Fibroblast of lung (primary cell): ENCODE measurements around the gene TMC6. TPM values are rescaled to one million over a fixed set of nuclear protein-coding genes. Genes with fewer than 3 reads are reported as not detected.

Experiments
- DNase-seq, 2 donors: peaks; one replicate each; pipeline versions ENCODE4 v3.0.0 to v3.0.0-alpha.2; 2010; ENCODE audit warnings: low read depth in 2 of 2
- H2AFZ ChIP-seq: 2 replicates; pipeline ENCODE4 v1.5.1; 2012; ENCODE audit warnings: low read length, control low read depth, inconsistent platforms
- H3K27ac ChIP-seq: 2 replicates; pipeline ENCODE4 v1.5.1; 2011; ENCODE audit warnings: low read length, control low read depth; ENCODE audit not compliant: insufficient read depth
- H3K27me3 ChIP-seq: 2 replicates; pipeline ENCODE4 v1.5.1; 2011; ENCODE audit warnings: mild to moderate bottlenecking, low read length; ENCODE audit not compliant: control insufficient read depth, insufficient read depth
- H3K36me3 ChIP-seq: 2 replicates; pipeline ENCODE4 v1.5.1; 2011; ENCODE audit warnings: low read length; ENCODE audit not compliant: control insufficient read depth, insufficient read depth
- H3K4me1 ChIP-seq: 2 replicates; pipeline ENCODE4 v1.5.1; 2011; ENCODE audit warnings: low read length; ENCODE audit not compliant: control insufficient read depth, insufficient read depth; ENCODE audit errors: extremely low read depth
- H3K4me2 ChIP-seq: 2 replicates; pipeline ENCODE4 v1.5.1; 2011; ENCODE audit warnings: low read length, control low read depth; ENCODE audit not compliant: insufficient read depth; ENCODE audit errors: extremely low read depth
- H3K4me3 ChIP-seq, 4 experiments: fragments of 200-600 bp in 1 of 4; sonication (generic) in 1 of 4; replicated peaks in 1 of 4; 2 replicates each; pipeline ENCODE4 v1.5.1; 2011 to 2016; ENCODE audit warnings: low read length in 4 of 4, low read depth in 3 of 4, mild to moderate bottlenecking in 3 of 4, control low read depth in 2 of 4, inconsistent platforms in 1 of 4, mixed read lengths in 1 of 4; ENCODE audit not compliant: insufficient read depth in 1 of 4; ENCODE audit errors: control extremely low read depth in 1 of 4
- H3K79me2 ChIP-seq: 2 replicates; pipeline ENCODE4 v1.5.1; 2012; ENCODE audit warnings: mild to moderate bottlenecking, low read length, inconsistent platforms; ENCODE audit not compliant: control insufficient read depth, insufficient read depth
- H3K9ac ChIP-seq: 2 replicates; pipeline ENCODE4 v1.5.1; 2011; ENCODE audit warnings: mild to moderate bottlenecking, low read length, control low read depth; ENCODE audit not compliant: insufficient read depth
- H3K9me3 ChIP-seq: 2 replicates; pipeline ENCODE4 v1.5.1; 2012; ENCODE audit warnings: low read depth, low read length; ENCODE audit not compliant: control insufficient read depth, insufficient read depth
- H4K20me1 ChIP-seq: 2 replicates; pipeline ENCODE4 v1.5.1; 2011; ENCODE audit warnings: low read length; ENCODE audit not compliant: control insufficient read depth, insufficient read depth; ENCODE audit errors: extremely low read depth
- EZH2 ChIP-seq: IDR thresholded peaks from 2 replicates; pipeline ENCODE4 v1.5.1; 2012; ENCODE audit warnings: low read length, control low read depth, mild to moderate bottlenecking; ENCODE audit errors: missing control alignments
- polyA minus RNA-seq: library from RNA; depleted of rRNA, polyadenylated mRNA; stranded (reverse); fragments of >200 nt; gene quantifications from 2 replicates; pipeline ENCODE4 v1.2.3, GENCODE V29; 2011; ENCODE audit warnings: low replicate concordance
- polyA plus RNA-seq, 2 donors: library from polyadenylated mRNA; depleted of rRNA in 1 of 2; stranded (reverse) in 1 of 2; unstranded in 1 of 2; fragments of >200 nt; gene quantifications; 2 replicates each; pipeline ENCODE4 v1.2.1, GENCODE V29; 2011 to 2012; ENCODE audit warnings: missing spikeins in 1 of 2
- total RNA-seq: library from RNA; depleted of rRNA; stranded (reverse); fragments of >200 nt; gene quantifications from 2 replicates; pipeline ENCODE4 v1.2.1, GENCODE V29; 2014
- TF ChIP-seq, protein P1 (sequence below), 2 donors: IDR thresholded peaks in 1 of 2; conservative IDR thresholded peaks in 1 of 2; 1 replicate in 1 of 2; 2 replicates in 1 of 2; pipeline ENCODE4 v1.5.1; 2011 to 2012; ENCODE audit warnings: low read length in 2 of 2, control low read depth in 1 of 2, inconsistent platforms in 1 of 2, low read depth in 1 of 2, mild to moderate bottlenecking in 1 of 2

Gene TMC6, protein sequence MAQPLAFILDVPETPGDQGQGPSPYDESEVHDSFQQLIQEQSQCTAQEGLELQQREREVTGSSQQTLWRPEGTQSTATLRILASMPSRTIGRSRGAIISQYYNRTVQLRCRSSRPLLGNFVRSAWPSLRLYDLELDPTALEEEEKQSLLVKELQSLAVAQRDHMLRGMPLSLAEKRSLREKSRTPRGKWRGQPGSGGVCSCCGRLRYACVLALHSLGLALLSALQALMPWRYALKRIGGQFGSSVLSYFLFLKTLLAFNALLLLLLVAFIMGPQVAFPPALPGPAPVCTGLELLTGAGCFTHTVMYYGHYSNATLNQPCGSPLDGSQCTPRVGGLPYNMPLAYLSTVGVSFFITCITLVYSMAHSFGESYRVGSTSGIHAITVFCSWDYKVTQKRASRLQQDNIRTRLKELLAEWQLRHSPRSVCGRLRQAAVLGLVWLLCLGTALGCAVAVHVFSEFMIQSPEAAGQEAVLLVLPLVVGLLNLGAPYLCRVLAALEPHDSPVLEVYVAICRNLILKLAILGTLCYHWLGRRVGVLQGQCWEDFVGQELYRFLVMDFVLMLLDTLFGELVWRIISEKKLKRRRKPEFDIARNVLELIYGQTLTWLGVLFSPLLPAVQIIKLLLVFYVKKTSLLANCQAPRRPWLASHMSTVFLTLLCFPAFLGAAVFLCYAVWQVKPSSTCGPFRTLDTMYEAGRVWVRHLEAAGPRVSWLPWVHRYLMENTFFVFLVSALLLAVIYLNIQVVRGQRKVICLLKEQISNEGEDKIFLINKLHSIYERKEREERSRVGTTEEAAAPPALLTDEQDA
- total RNA-seq: 0.17 and 0.26 TPM in 2 replicates
- 1.3 TPM in 1 of 2 replicates, not detected in the other for polyA plus RNA-seq
- 2.7 TPM in 1 of 2 replicates, not detected in the other for polyA plus RNA-seq (2012)
- polyA minus RNA-seq: 2.1 TPM in 1 of 2 replicates, not detected in the other

DNA sequence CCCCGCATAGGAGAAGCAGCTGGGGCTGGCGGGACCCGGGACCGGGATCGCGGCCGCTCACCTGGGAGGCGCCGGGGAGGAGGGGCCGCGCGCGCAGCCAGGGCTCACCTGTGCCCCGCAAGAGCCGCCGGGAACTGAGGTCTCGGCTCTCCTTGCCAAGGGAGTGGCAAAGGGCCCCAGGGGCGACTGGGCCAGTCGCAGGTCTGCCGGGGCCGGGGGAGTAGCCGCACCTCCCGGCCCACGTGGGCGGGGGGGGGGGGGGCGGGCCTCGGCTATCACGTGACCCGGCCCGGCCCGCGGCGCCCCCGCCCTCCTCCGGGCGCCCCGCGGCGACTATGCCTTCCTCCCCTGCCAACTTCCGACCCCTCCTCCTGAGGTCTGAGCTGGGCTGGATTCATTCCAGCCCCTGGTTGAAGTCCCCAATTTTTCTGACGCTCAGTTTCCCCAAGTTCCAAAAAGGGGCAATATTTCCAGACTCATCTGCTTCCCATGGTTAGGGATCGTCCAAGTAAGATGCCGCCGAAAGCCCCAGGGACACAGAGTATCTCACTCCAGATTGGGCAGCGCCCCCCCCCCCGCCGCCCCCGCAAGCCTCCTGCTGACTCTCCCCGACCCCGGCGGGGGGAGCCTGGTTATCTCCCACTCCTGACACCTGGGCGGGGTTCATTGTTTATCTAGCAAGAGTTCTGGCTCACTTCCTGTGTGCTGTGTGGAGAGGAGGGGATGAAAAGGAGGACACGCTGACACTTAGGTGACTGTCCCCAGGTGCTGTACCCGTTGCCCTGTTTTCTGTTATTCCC is at the start of gene TMC6:
Gene TMC6, minus strand, starts transcription at position 205 of the 800 bp plus-strand sequence. CDS start 1,923 bp downstream, outside the sequence.
- no peak for DNase-seq
- peak; percentile 68 for TF ChIP-seq EZH2
- TF ChIP-seq, protein P1, sequence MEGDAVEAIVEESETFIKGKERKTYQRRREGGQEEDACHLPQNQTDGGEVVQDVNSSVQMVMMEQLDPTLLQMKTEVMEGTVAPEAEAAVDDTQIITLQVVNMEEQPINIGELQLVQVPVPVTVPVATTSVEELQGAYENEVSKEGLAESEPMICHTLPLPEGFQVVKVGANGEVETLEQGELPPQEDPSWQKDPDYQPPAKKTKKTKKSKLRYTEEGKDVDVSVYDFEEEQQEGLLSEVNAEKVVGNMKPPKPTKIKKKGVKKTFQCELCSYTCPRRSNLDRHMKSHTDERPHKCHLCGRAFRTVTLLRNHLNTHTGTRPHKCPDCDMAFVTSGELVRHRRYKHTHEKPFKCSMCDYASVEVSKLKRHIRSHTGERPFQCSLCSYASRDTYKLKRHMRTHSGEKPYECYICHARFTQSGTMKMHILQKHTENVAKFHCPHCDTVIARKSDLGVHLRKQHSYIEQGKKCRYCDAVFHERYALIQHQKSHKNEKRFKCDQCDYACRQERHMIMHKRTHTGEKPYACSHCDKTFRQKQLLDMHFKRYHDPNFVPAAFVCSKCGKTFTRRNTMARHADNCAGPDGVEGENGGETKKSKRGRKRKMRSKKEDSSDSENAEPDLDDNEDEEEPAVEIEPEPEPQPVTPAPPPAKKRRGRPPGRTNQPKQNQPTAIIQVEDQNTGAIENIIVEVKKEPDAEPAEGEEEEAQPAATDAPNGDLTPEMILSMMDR (conservative IDR thresholded peaks at IDR 0.05 in 1 of 2, IDR thresholded peaks at IDR 0.05 in 1 of 2; ENCODE audit: low read depth in 1 of 2, low read length in 2 of 2): no peak
- Histone ChIP-seq H3K79me2 (no peaks in the 10 kb centered on the region), H2AFZ (no peak within 1 kb of the TSS), H3K27me3 (peaks cover 28% of the 10 kb centered on the region), H3K9me3 (no peaks in the 10 kb centered on the region), H3K27ac (no peak within 1 kb of the TSS), H3K36me3 (no peaks in the 10 kb centered on the region), H3K4me1 (peaks cover 2% of the 10 kb centered on the region), H3K9ac (peak within 1 kb of the TSS; percentile 7), H3K4me3 (peak within 1 kb of the TSS in 3 of 4 experiments; percentile 23 to 52 (median 33)), H3K4me2 (peak within 1 kb of the TSS; percentile 71), H4K20me1 (no peaks in the 10 kb centered on the region)

DNA sequence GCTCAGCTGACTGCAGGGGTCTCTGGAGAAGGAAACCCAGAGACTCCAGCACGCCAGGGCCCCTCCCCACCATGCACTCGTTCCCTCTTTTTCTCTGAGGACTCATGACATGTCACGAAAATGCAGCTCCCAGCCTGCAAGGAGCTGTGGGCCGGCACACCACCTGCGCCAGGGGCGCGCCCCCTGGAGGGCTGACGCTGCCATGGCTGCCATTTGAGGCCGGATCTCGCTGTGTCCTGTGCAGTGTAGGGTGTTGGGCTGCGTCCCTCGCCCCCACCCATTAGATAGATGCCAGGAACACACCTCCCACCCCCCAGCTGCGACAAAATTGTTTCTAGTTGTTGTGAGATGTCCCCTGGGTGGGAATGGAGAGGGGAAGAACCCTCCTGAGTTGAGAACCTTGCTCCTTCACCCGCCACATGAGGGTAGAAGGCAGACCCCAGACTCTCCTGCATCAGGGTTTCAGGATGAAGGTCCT is 48.0 kb upstream of the TMC6 start:
- Histone ChIP-seq H3K9ac (no peak overlapping the region), H3K27ac (no peak overlapping the region), H3K27me3 (no peaks in the 10 kb centered on the region), H3K4me2 (no peak overlapping the region), H3K79me2 (no peaks in the 10 kb centered on the region), H3K4me1 (peaks cover 8% of the 10 kb centered on the region), H3K4me3 (no peak overlapping the region), H4K20me1 (no peaks in the 10 kb centered on the region), H3K9me3 (no peaks in the 10 kb centered on the region), H2AFZ (no peak overlapping the region), H3K36me3 (peaks cover 3% of the 10 kb centered on the region)
- TF ChIP-seq, protein P1 (conservative IDR thresholded peaks at IDR 0.05 in 1 of 2, IDR thresholded peaks at IDR 0.05 in 1 of 2; ENCODE audit: low read depth in 1 of 2, low read length in 2 of 2): peak; percentile 73 to 84
- TF ChIP-seq EZH2: no peak
- peak; percentile 25 to 38 for DNase-seq
